GM21381 (cell line): ENCODE measurements around the gene TNRC6C.
"Not testable (repeated sequence)": the region's sequence is repeated elsewhere in the genome, so short reads cannot be mapped to it uniquely, and the experiment has no call there.

Experiments used
- ATAC-seq: cut with Tn5 transposase; IDR thresholded peaks from one replicate; pipeline ENCODE4 v1.9.1; 2021; ENCODE audit warnings: mild to moderate bottlenecking, moderate library complexity; ENCODE audit not compliant: unreplicated experiment

The TNRC6C gene

DNA sequence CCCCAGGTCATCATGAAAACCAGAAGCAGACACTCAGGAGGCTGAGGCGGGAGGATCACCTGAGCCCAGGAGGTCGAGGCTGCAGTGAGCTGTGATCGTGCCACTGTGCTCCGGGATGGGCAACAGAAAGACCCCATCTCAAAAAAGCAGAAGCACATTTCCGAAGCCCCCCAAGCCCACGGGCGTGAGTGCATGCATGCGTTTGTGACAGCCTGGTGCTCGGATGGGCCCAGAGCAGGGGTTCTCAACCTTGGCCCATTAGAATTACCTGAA is 150.9 kb downstream of the TNRC6C start:
- no peak for ATAC-seq

DNA sequence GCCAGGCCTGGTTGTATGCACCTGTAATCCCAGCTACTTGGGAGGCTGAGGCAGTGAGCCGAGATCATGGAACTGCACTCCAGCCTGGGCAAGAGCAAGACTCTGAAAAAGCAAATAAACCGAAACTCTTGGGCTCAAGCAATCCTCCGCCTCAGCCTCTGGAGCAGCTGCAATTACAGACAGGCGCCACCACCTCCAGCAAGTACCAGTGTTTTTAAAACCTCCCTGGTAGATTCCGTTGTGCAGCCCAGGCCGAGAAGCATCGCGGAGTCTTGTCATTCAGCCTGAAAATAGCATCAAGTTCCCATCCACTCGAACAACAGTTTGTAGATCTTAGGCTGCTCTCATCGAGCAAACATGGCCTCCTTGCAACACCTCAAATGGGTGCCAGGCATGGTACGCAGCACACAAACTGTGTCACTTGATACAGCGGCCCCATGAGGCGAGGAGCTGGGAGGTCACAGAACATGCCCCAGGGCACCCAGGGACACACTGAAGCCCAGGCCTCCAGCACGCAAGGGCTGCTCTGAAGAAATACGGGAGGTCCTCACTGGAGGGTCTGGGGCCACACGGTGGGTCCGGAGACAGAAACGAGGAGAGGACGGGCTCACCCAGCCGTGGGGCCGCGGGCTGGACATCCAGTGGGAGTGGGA is 152.0 kb downstream of the TNRC6C start:
- ATAC-seq, result no peak

DNA sequence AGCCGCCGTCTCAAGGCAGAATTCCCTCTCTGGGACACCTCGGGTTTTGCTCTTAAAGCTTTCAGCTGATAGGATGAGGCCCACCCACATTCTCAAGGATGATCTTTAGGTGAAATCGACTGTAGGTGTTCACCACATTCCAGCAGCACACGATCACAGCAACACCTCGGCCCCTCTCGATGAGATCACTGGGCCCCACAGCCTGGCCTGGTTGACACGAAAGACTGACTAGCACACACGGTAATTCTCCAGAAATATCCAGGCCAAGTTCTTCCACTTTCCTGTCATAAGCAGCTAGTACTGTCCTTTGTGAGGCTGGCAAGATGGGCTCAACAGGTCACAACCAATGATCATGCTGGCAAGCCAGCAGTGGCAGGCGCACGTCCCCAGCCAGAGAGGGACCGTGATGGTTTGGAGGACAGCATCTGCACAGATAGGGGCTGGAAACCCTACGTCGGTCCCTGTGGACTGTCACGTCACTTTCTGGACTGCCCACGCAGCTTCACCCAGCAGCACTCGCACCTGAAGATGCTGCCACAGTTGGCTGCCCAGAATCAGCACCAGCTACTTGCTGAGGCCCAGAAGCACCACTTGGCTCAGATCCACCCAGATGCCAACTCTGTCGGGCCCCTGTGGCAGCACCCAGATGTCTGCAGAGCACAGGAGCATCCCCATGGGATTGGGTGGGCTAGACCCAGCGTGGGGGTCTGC is 152.7 kb downstream of the TNRC6C start:
- no peak for ATAC-seq

DNA sequence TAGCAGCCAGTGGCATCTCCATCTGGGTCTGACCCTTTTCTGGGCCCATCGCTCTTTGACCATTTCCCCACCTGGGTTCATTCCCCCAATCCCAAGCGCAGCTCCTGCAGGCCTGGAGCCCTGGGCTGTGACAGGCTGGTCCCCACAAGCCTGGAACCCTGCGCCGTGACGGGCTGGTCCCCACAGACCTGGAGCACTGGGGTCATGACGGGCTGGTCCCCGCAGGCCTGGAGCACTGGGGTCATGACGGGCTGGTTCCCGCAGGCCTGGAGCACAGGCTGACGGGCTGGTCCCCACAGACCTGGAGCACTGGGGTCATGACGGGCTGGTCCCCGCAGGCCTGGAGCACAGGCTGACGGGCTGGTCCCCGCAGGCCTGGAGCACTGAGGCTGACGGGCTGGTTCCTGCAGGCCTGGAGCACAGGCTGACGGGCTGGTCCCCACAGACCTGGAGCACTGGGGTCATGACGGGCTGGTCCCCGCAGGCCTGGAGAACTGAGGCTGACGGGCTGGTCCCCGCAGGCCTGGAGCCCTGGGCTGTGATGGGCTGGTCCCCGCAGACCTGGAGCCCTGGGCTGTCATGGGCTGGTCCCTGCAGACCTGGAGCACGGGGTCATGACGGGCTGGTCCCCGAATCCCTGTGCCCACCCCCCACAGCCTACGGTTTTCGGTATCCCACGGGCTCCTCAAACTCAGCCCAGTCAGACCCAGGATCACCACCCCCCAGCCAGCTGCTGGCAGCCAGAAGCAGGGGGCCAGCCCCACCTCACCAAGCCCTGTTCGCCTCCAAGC is 153.4 kb downstream of the TNRC6C start:
- ATAC-seq, result no peak

DNA sequence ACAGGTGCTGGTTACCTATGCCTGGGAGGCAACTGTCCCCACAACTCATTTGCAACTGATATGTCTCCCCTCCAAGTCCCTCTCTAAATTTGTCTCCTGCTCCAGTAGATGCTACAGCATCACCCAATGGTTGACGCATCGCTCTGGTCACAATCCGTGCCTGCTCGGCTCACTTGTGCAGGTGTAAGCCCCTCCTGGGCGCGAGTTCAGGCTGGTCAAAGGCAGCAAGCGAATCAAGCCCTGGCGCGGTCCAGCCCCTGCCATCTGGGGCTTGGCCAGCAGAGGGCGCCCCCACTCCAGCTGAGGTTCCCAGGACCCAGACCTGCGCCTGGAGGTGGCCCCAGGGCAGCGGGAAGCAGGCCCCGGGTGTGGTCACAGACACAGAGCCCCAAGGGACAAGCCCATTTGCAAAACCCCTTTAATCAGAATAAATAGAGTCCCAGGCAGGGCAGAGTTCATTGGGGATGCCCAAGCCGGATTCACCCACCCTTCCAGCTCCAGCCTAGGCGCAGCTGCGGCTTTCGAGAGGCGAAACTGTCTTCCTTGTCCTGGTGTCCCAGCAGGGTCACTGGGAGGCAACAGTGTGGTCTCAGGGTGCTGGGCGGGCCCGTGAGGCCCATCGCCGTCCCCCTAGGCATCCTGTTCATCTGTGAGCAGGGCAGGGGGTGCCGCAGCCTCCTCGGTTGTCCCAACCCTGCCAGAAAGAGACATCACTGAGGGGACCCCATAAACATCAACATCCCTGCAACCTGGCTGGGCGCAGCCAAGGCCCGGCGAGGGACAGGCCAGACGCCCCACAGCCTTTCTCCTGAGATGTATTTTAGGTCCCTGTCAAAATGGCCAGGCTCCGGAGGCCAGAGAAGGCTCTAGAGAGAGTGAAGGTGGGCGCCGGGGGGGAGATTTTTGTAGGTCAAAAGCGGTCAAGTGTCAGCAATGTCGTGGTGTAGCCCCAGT is 154.3 kb downstream of the TNRC6C start:
- no peak for ATAC-seq

DNA sequence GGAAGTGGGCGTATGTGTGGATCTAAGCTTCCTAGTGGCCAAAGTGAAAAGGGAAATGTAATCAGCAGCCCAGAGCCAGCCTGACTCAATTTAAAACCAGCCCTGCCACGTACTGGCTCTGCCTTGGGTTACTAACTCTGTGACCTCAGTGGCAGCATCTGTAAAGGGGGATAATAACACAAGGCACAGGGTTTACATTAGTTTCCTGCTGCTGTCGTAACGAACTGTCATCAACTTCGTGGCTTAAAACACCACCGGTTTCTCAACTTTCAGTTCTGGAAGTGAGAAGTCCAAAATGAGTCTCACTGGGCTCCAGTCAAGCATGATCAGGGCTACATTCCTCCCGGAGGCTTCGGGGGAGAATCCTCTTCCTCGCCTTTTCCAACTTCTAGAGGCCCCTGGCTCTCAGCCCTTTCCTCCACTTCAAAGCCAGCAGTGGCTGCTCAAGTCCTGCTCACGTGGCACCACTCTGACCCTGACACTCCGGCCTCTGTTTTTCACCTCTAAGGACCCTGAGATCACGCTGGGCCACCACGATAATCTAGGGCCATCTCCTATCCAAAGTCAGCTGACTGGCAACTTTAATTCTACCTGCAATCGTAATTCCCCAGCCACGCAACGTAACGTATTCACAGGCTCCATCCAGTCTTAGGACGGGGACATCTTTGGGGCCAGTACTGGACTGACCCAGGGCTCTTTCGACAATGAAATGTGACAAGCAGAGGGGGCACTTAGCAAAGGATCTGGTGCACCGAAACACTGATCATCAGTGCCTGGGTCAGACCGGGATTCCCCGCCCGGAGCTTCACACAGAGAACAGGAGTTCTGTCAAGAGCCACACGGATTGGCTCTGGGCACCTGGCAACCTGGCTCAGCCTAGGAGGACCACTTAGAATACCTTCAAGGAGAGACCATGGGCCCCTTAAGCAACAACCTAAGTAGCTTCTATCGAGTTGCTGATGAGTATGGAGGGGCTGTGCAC is 155.6 kb downstream of the TNRC6C start:
- ATAC-seq, result no peak

DNA sequence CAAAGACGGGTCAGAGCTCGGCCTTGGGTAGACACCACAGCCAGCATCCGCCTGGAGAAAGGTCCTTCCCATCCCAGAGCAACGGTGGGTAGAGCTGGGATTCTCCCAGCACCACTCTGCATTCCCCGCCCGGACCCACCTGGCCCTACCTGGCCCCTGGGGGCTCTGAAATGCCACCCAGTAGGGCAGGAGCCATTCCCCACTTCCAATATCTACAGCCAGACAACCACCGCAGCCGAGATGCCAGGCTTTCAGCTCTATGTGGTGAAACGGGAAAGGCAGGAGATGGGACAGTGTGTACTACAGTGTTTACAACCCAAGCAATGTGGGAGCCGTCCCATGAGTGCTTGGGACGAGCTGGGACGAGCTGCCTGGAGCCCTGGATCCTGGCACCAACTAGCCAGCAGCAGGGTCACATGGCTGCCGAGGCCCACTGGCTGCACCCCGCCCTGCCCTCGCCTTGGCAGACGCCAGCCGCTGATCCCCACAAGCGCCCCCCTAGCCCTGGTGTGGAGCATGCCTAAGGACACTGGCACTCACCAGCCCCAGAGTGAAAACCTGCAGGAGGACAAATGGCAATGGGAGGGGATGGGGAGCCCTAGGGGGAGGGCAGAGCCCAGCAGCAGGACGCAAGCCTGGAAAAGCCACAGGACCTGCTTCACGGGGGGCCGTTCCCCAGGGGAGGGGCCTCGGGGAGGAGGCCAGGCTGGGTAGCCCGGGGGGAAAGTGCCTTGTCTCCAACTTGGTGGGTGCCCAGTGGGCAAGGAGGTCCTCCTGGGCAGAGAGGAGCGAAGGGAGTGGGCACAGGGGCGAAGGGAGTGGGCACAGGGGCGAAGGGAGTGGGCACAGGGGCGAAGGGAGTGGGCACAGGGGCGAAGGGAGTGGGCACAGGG is 156.6 kb downstream of the TNRC6C start:
- ATAC-seq, result no peak

DNA sequence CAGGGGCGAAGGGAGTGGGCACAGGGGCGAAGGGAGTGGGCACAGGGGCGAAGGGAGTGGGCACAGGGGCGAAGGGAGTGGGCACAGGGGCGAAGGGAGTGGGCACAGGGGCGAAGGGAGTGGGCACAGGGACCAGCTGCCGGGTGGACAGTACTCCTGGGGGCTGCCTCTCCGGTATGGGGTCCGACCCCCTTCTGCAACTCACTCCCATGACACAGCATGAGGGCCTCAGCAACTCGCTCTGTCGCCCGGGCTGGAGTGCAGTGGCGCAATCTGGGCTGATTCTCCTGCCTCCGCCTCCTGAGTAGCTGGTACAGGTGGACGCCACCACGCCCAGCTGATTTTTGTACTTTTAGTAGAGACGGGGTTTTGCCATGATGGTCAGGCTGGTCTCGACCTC is 157.3 kb downstream of the TNRC6C start:
- not testable (repeated sequence) for ATAC-seq

DNA sequence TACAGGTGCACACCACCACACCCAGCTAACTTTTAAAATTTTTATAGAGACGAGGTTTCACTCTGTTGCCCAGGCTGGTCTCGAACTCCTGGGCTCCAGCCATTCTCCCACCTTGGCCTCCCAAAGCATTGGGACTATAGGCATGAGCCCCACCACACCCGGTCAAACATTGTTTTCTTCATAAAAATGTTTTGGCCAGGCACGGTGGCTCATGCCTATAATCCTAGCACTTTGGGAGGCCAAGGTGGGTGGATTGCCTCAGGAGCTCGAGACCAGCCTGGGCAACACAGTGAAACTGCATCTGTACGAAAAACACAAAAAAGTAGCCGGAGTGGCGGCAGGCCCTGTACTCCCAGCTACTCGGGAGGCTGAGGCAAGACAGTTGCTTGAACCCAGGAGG is 157.9 kb downstream of the TNRC6C start:
- no peak for ATAC-seq

DNA sequence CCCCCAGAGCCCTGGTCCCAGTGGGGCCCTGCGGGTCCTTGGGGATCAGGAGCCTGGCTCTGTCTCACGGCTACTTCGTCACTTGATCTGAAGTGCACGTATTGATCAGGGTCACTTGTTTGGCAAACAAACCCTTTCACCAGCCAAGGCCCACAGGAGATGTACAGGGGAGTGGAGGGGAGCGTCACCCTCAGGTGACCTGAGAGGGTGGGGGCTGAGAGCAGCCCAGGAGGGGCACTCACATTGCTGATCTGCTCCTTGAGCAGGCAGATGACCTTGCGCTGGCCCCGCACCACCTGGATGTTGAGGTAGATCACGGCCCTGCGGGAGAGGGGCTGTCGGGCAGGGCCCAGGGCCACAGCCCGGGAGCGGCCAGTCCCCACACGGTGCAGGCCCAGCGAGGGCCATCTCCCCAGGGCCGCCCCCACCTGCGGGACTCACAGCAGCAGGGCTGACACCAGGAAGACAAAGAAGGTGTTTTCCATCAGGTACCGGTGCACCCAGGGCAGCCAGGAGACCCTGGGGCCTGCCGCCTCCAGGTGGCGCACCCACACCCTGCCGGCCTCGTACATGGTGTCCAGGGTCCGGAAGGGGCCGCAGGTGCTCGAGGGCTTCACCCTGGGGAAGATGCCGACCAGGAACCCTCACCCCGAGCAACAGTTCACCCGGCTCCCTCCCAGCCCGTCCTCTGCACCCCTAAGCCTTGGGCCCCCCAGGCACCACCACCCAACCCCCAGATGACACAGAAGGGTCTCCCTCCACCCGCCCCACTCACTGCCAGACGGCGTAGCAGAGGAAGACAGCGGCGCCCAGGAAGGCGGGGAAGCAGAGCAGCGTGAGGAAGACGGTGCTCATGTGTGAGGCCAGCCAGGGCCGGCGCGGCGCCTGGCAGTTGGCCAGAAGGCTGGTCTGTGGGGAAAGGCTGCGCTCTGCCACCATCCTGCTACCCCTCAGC is 158.8 kb downstream of the TNRC6C start:
- no peak for ATAC-seq

DNA sequence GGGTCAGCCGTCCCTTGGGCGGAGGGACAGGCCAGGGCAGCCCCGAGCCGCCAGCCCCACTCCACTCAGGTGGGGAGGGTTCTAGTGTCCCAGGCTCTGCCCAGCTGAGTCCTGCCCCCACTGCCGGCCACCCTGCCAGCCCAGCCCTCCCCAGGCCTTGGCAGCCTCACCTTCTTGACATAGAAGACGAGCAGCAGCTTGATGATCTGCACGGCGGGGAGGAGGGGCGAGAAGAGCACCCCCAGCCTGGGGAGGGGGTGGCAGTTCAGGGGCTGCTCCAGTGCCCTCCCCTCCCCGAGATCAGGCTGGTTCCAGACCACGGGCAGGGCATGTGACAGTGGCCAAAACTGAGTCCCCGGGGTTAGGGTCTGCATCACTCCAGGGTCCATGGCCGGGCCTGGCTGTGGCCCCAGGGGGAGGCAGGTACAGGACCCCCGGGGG is 160.3 kb downstream of the TNRC6C start:
- ATAC-seq, result no peak

DNA sequence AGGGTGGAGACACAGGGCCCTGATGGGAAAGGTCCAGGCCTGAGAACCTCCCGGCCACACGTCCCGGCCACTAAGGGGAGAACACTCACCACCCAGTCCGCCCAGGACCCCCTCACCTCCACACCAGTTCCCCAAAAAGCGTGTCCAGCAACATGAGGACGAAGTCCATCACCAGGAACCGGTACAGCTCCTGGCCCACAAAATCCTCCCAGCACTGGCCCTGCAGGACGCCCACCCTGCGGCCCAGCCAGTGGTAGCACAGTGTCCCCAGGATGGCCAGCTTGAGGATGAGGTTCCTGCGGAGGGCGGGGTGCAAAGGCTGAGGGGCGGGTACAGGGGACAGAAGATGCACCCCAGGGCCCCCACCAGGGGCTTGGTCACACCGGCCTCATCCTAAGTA is 162.0 kb downstream of the TNRC6C start:
- ATAC-seq, result no peak

DNA sequence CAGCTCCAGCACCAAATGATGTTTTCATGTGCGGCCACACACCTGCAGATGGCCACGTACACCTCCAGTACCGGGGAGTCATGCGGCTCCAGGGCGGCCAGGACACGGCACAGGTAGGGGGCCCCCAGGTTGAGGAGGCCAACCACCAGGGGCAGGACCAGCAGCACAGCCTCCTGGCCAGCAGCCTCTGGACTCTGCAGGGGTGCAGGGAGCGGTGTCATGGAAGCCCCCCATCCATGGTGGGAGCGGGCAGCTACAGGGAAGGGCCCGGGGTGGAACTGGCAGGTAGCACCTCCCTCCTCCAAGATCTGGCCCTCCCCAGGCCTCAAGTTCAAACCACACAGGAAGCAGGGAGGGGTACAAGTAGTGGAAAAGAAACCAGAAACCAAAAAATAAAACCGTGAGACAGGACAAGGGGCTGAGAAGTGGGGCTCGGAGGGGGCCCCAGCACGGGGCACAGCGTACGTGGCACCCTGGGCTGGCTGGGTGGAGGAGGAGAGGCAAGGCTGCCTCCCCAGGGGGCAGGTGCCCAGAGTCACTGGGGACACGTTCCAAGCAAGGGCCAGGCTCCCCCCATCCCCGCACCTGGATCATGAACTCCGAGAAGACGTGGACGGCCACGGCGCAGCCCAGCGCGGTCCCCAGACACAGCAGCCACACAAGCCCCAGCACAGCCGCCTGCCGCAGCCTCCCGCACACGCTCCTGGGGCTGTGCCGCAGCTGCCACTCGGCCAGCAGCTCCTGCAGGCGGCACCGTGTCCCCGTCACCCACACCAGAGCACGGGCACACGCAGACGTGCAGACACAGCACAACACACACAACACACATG is 162.7 kb downstream of the TNRC6C start:
- ATAC-seq, result no peak

DNA sequence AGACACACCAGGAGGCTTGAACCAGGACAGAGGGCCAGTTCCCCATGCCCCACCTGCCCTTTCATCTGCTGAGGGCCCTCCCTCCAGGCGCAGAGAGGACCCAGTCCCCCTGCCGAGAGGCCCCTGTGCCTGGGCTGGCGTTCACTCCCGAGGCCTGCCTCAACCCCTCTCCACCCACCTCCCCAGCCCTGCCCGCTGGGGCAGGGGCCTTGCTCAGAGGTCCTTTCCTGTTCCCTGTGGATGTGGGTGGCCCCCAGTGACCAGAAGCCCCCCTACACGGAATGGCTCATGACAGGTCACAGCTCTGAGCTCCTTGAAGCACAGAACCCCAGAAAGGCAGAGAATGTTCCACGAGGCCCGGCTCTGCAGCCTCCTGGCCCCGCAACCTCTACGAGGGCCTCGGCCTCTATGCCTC is 163.3 kb downstream of the TNRC6C start:
- ATAC-seq, result no peak

DNA sequence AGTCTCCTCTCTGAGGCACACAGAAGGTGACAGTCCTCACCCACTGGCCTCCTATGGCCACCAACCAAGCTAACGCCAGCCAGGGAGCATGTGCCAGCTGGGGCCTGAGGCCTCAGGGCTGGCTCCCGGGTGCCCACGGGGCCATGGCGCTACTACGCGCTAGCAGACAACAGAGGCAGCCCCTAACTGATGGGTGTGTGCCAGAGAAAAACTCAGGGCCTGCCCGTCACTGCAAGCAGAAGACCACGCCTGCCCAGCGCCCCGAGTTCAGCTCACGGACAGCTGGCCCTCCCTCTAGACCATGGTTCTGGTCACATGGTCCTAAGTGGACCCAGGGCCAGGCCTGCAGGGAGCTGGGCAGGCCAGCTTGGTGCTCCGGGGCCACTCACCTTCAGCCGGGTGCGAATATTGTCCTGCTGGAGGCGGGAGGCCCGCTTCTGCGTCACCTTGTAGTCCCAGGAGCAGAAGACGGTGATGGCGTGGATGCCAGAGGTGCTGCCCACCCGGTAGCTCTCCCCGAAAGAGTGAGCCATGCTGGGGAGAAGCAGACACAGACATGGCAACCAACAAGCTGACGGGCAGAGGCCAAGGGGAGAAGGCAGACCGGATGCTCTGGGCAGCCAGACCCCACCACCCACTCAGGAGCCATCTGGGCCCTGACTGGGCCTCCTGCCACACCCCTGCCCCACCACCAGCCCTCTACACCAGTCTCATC is 163.9 kb downstream of the TNRC6C start:
- no peak for ATAC-seq

DNA sequence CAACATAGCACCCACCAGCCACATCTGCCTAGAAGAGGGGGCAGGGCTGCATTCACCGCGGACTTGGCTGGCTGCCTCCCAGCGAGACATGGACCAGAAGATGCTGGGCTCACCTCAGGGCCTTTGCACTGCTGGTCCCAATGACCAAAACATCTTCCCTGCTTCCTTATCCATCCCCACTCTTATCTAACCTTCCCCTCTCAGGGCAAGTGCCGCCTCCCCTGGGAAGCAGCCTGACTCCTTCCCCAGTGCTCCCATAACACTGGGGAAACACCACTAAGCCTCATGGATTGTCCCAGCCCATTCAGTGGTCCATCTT is 164.4 kb downstream of the TNRC6C start:
- no peak for ATAC-seq
